SIG-M5 treated with dmso at 0.1 percent for 504 hours (cell line): ENCODE measurements around the gene PODN.

ENCODE experiments used
- DNase-seq: peaks from one replicate; lab custom pipeline; 2025; ENCODE audit not compliant: unreplicated experiment; lab: John Stamatoyannopoulos, UW

PODN gene

GRCh38 chr1:53112861-53113260 lies 50.8 kb downstream of the PODN start:
- no peak for DNase-seq

- no peak for DNase-seq
These were observed 52.1 kb downstream of the PODN start for GRCh38 chr1:53114090-53114489.

GRCh38 chr1:53114581-53115400 lies 52.8 kb downstream of the PODN start:
- no peak for DNase-seq

- DNase-seq: no peak
These were observed 53.6 kb downstream of the PODN start for GRCh38 chr1:53115403-53116306.

- no peak for DNase-seq
These were observed 54.3 kb downstream of the PODN start for GRCh38 chr1:53116307-53116810.

- DNase-seq: no peak
These were observed 55.1 kb downstream of the PODN start for GRCh38 chr1:53116933-53117600.

GRCh38 chr1:53117836-53118235 lies 55.8 kb downstream of the PODN start:
- no peak for DNase-seq

- no peak for DNase-seq
These were observed 58.6 kb downstream of the PODN start for GRCh38 chr1:53120659-53121058.

- no peak for DNase-seq
These were observed 59.5 kb downstream of the PODN start for GRCh38 chr1:53121319-53122172.

GRCh38 chr1:53122201-53122885 lies 60.3 kb downstream of the PODN start:
- DNase-seq: no peak

- DNase-seq: no peak
These were observed 61.0 kb downstream of the PODN start for GRCh38 chr1:53122961-53123413.

- no peak for DNase-seq
These were observed 61.6 kb downstream of the PODN start for GRCh38 chr1:53123453-53124140.

- DNase-seq: no peak
These were observed 63.1 kb downstream of the PODN start for GRCh38 chr1:53125122-53125521.

- DNase-seq: no peak
These were observed 63.8 kb downstream of the PODN start for GRCh38 chr1:53125623-53126360.

GRCh38 chr1:53126495-53126894 lies 64.5 kb downstream of the PODN start:
- no peak for DNase-seq

GRCh38 chr1:53127546-53127945 lies 65.5 kb downstream of the PODN start:
- no peak for DNase-seq

GRCh38 chr1:53128401-53128800 lies 66.4 kb downstream of the PODN start:
- DNase-seq: no peak

GRCh38 chr1:53129891-53130597 lies 68.0 kb downstream of the PODN start:
- no peak for DNase-seq
